SU-DHL-6 (cell line): ENCODE data around the gene DCAF15.

Experiments
- EZH2phosphoT487 ChIP-seq: fragments of 200-600 bp; sonication (generic), shearing (Covaris generic); conservative IDR thresholded peaks from 2 replicates; pipeline ENCODE4 v1.6.1; 2018; ENCODE audit warnings: mild to moderate bottlenecking, antibody characterized with exemption, low read length, moderate library complexity, mixed read lengths
- TF ChIP-seq, protein P1 (sequence below): fragments of 200-600 bp; sonication (generic); IDR thresholded peaks from one replicate; pipeline ENCODE4 v1.5.1; 2017; ENCODE audit warnings: antibody characterized with exemption, mild to moderate bottlenecking, low read length, moderate library complexity; ENCODE audit not compliant: insufficient read depth, poor library complexity, severe bottlenecking

DNA sequence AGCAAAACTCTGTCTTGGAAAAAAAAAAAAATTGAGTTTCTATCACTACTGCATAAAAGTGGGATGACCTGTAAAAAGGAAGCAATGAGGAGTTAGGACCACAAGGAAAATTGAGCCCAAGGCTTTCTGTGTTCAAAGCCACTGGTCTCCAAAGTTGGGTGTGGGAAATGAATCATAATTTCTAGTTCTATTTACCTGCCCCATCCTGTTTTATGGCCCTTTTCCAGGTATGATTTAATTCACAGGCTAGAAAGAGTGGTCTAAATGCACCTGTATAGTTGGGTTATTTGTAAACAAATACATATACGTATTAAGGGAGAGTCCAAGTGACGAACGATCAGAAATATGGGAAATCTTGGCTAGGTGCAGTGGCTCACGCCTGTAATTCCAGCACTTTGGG, 5.9 kb upstream of the DCAF15 start:
- TF ChIP-seq, protein P1, sequence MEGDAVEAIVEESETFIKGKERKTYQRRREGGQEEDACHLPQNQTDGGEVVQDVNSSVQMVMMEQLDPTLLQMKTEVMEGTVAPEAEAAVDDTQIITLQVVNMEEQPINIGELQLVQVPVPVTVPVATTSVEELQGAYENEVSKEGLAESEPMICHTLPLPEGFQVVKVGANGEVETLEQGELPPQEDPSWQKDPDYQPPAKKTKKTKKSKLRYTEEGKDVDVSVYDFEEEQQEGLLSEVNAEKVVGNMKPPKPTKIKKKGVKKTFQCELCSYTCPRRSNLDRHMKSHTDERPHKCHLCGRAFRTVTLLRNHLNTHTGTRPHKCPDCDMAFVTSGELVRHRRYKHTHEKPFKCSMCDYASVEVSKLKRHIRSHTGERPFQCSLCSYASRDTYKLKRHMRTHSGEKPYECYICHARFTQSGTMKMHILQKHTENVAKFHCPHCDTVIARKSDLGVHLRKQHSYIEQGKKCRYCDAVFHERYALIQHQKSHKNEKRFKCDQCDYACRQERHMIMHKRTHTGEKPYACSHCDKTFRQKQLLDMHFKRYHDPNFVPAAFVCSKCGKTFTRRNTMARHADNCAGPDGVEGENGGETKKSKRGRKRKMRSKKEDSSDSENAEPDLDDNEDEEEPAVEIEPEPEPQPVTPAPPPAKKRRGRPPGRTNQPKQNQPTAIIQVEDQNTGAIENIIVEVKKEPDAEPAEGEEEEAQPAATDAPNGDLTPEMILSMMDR: no peak
- TF ChIP-seq EZH2phosphoT487: no peak
